ENCODE data around the gene NOL7. TPM values are rescaled to one million over a fixed set of nuclear protein-coding genes. Genes with fewer than 3 reads are reported as not detected.

The NOL7 gene
- total RNA-seq, 6 experiments from 2014 or later, result 12.9 to 68.2 (median 25.1) TPM

- H3K27ac ChIP-seq, result no peak overlapping the region
- 45% methylated on average over 1 of the region's 1 CpG for WGBS (ENCODE audit: insufficient coverage, low coverage, low lambda C conversion rate, missing lambda C conversion rate)
- H3K4me1 ChIP-seq, result peaks cover 0 to 20% (median 5%) of the 10 kb centered on the region in 4 donors
- ATAC-seq (no peak), DNase-seq (no peak)
- intact Hi-C loops (cut with DNase I), result loop anchor here in 1 of 2 donors (10.0 kb wide), 1 partner anchor 95 kb away; the partner anchor contains the start of gene GFOD1
- peaks cover 0 to 9% (median 3%) of the 10 kb centered on the region in 4 donors for H3K36me3 ChIP-seq
- no peak for TF ChIP-seq CTCF (IDR thresholded peaks at IDR 0.05)
- no peak for TF ChIP-seq POLR2A (IDR thresholded peaks at IDR 0.05)
- no peaks in the 10 kb centered on the region for H3K9me3 ChIP-seq
- no peaks in the 10 kb centered on the region for H3K27me3 ChIP-seq
- no peak overlapping the region for H3K4me3 ChIP-seq
Measured at GRCh38 chr6:13579911-13580310, 35.2 kb upstream of the NOL7 start.

- no peak overlapping the region for H3K27ac ChIP-seq
- ATAC-seq (peak in 3 of 4 donors; percentile 19 to 34 (median 21)), DNase-seq (no peak)
- no peaks in the 10 kb centered on the region for H3K9me3 ChIP-seq
- H3K27me3 ChIP-seq, result no peaks in the 10 kb centered on the region
- intact Hi-C loops (cut with DNase I), result no loop called here
- WGBS (ENCODE audit: insufficient coverage, low coverage, low lambda C conversion rate, missing lambda C conversion rate), result 83% methylated on average over 8 of the region's 9 CpGs
- no peak overlapping the region for H3K4me3 ChIP-seq
- peaks cover 0 to 5% (median 0%) of the 10 kb centered on the region in 4 donors for H3K4me1 ChIP-seq
- no peak for TF ChIP-seq CTCF (IDR thresholded peaks at IDR 0.05)
- TF ChIP-seq POLR2A (IDR thresholded peaks at IDR 0.05), result no peak
- peaks cover 0 to 11% (median 5%) of the 10 kb centered on the region in 4 donors for H3K36me3 ChIP-seq
Measured at GRCh38 chr6:13581700-13582229, 33.4 kb upstream of the NOL7 start.

- intact Hi-C loops (cut with DNase I), result no loop called here
- DNase-seq (no peak), ATAC-seq (no peak)
- H3K36me3 ChIP-seq, result peaks cover 0 to 37% (median 2%) of the 10 kb centered on the region in 4 donors
- peaks cover 0 to 7% (median 3%) of the 10 kb centered on the region in 4 donors for H3K4me1 ChIP-seq
- no peak for TF ChIP-seq CTCF (IDR thresholded peaks at IDR 0.05)
- no peak for TF ChIP-seq POLR2A (IDR thresholded peaks at IDR 0.05)
- no peak overlapping the region for H3K27ac ChIP-seq
- no peak overlapping the region for H3K4me3 ChIP-seq
- WGBS (ENCODE audit: insufficient coverage, low coverage, low lambda C conversion rate, missing lambda C conversion rate), result 96% methylated on average over 4 of the region's 7 CpGs
- no peaks in the 10 kb centered on the region for H3K27me3 ChIP-seq
- no peaks in the 10 kb centered on the region for H3K9me3 ChIP-seq
Measured at GRCh38 chr6:13586603-13587542, 28.3 kb upstream of the NOL7 start.

- TF ChIP-seq POLR2A (IDR thresholded peaks at IDR 0.05), result no peak
- no peaks in the 10 kb centered on the region for H3K27me3 ChIP-seq
- ATAC-seq, result no peak
- peaks cover 0 to 7% (median 3%) of the 10 kb centered on the region in 4 donors for H3K4me1 ChIP-seq
- H3K36me3 ChIP-seq, result peaks cover 0 to 56% (median 6%) of the 10 kb centered on the region in 4 donors
- no peak for DNase-seq
- H3K4me3 ChIP-seq, result no peak overlapping the region
- intact Hi-C loops (cut with DNase I), result no loop called here
- H3K9me3 ChIP-seq, result no peaks in the 10 kb centered on the region
- H3K27ac ChIP-seq, result no peak overlapping the region
- WGBS (ENCODE audit: insufficient coverage, low coverage, low lambda C conversion rate, missing lambda C conversion rate), result 91% methylated on average over 6 of the region's 9 CpGs
Measured at GRCh38 chr6:13589801-13590200, 25.3 kb upstream of the NOL7 start.
